ENCODE results near the gene GSDME.
"Not testable (repeated sequence)": the region's sequence is repeated elsewhere in the genome, so short reads cannot be mapped to it uniquely, and the experiment has no call there.

The GSDME gene

GRCh38 chr7:24741679-24742505 lies 15.4 kb downstream of the GSDME start:
- no peak for DNase-seq (ENCODE audit: low read depth)

GRCh38 chr7:24740871-24741270 lies 16.4 kb downstream of the GSDME start:
- DNase-seq (ENCODE audit: low read depth) = no peak

- no peak for DNase-seq (ENCODE audit: low read depth)
Measured at GRCh38 chr7:24739306-24739705, 18.0 kb downstream of the GSDME start.

GRCh38 chr7:24738577-24738976 lies 18.7 kb downstream of the GSDME start:
- no peak for DNase-seq (ENCODE audit: low read depth)

- DNase-seq (ENCODE audit: low read depth) = no peak
Measured at GRCh38 chr7:24737281-24737680, 20.0 kb downstream of the GSDME start.

- DNase-seq (ENCODE audit: low read depth) = not testable (repeated sequence)
Measured at GRCh38 chr7:24735594-24735993, 21.7 kb downstream of the GSDME start.

- no peak for DNase-seq (ENCODE audit: low read depth)
Measured at GRCh38 chr7:24734306-24734705, 23.0 kb downstream of the GSDME start.

GRCh38 chr7:24733414-24734060 lies 23.7 kb downstream of the GSDME start:
- DNase-seq (ENCODE audit: low read depth) = no peak

GRCh38 chr7:24732646-24733413 lies 24.4 kb downstream of the GSDME start:
- no peak for DNase-seq (ENCODE audit: low read depth)

GRCh38 chr7:24731313-24731712 lies 26.0 kb downstream of the GSDME start:
- DNase-seq (ENCODE audit: low read depth) = no peak

GRCh38 chr7:24730018-24730369 lies 27.3 kb downstream of the GSDME start:
- no peak for DNase-seq (ENCODE audit: low read depth)

- DNase-seq (ENCODE audit: low read depth) = no peak
Measured at GRCh38 chr7:24729365-24730017, 27.8 kb downstream of the GSDME start.

GRCh38 chr7:24728503-24729364 lies 28.5 kb downstream of the GSDME start:
- peak; percentile 5 for DNase-seq (ENCODE audit: low read depth)

GRCh38 chr7:24728121-24728500 lies 29.2 kb downstream of the GSDME start:
- no peak for DNase-seq (ENCODE audit: low read depth)

- no peak for DNase-seq (ENCODE audit: low read depth)
Measured at GRCh38 chr7:24727154-24728120, 29.8 kb downstream of the GSDME start.

- no peak for DNase-seq (ENCODE audit: low read depth)
Measured at GRCh38 chr7:24725554-24726241, 31.6 kb downstream of the GSDME start.

GRCh38 chr7:24724451-24725190 lies 32.6 kb downstream of the GSDME start:
- DNase-seq (ENCODE audit: low read depth) = no peak

GRCh38 chr7:24723178-24723530 lies 34.1 kb downstream of the GSDME start:
- DNase-seq (ENCODE audit: low read depth) = no peak
